Stomach (tissue), 9 donors: ENCODE results near the gene CCM2L. TPM values are rescaled to one million over a fixed set of nuclear protein-coding genes. Genes with fewer than 3 reads are reported as not detected.

Experiments used
- DNase-seq, 2 donors: peaks; one replicate each; pipeline versions ENCODE4 v3.0.0 to v3.0.0-alpha.2; 2013 to 2019
- H3K27ac ChIP-seq, 5 donors: fragments of 200-600 bp in 4 of 5; sonication (generic) in 4 of 5; one replicate each; pipeline ENCODE4 v1.5.1; 2013 to 2019; ENCODE audit warnings: mild to moderate bottlenecking in 1 of 5, moderate library complexity in 1 of 5
- H3K27me3 ChIP-seq, 3 donors: fragments of 200-600 bp; sonication (generic); one replicate each; pipeline ENCODE4 v1.5.1; 2017 to 2019; ENCODE audit warnings: mixed run types in 1 of 3
- H3K36me3 ChIP-seq, 4 donors: fragments of 200-600 bp; sonication (generic); 1 replicate in 3 of 4; 2 replicates in 1 of 4; pipeline ENCODE4 v1.5.1; 2016 to 2019
- H3K4me1 ChIP-seq, 4 donors: fragments of 200-600 bp; sonication (generic); one replicate each; pipeline ENCODE4 v1.5.1; 2016 to 2019
- H3K4me3 ChIP-seq, 4 donors: fragments of 200-600 bp; sonication (generic) in 3 of 4; one replicate each; pipeline ENCODE4 v1.5.1; 2016 to 2019; ENCODE audit warnings: mild to moderate bottlenecking in 1 of 4
- H3K9me3 ChIP-seq, 4 donors: fragments of 200-600 bp; sonication (generic); one replicate each; pipeline ENCODE4 v1.5.1; 2016 to 2019
- CTCF ChIP-seq, 7 experiments: fragments of 450-650 bp in 4 of 7; fragments of 200-600 bp in 3 of 7; sonication (generic) in 3 of 7; IDR thresholded peaks; one replicate each; pipeline ENCODE4 v1.5.1; 2016 to 2019; ENCODE audit warnings: antibody characterized with exemption in 7 of 7, control low read depth in 2 of 7, mild to moderate bottlenecking in 1 of 7
- EP300 ChIP-seq: sonication (generic); formaldehyde crosslinking; IDR thresholded peaks from one replicate; pipeline ENCODE4 v1.6.1; 2017; ENCODE audit warnings: antibody characterized with exemption
- POLR2A ChIP-seq, 4 donors: fragments of 450-650 bp; IDR thresholded peaks; one replicate each; pipeline ENCODE4 v1.6.1; 2016; ENCODE audit warnings: antibody characterized with exemption in 4 of 4, control low read depth in 2 of 4, mild to moderate bottlenecking in 1 of 4, moderate library complexity in 1 of 4
- POLR2AphosphoS5 ChIP-seq, 3 donors: sonication (generic); formaldehyde crosslinking; IDR thresholded peaks; one replicate each; pipeline ENCODE4 v1.6.1; 2016; ENCODE audit warnings: antibody characterized with exemption in 3 of 3
- WGBS, 5 donors: extraction: QIAGEN DNeasy Blood & Tissue Kit in 3 of 5; methylation state at CpG; one replicate each; pipeline versions ENCODE4 v1.1.5 to v1.1.7; 2013 to 2018; 5-methylcytosine and 5-hydroxymethylcytosine counted together
- intact Hi-C: fragments of 100-400 bp; cut with DNase I; formaldehyde crosslinking; loops from one replicate; pipeline ENCODE4 v1.15.1; 2023; ENCODE audit warnings: low total_unique reads
- polyA plus RNA-seq, 3 donors: library from polyadenylated mRNA; stranded (reverse); fragments of 200-250 nt; gene quantifications; one replicate each; pipeline ENCODE4 v1.2.3, GENCODE V29; 2013
- total RNA-seq, 5 donors: library from RNA; depleted of rRNA; stranded (reverse); fragments of >200 nt; gene quantifications; one replicate each; pipeline versions ENCODE4 v1.1.0 to v1.2.3, GENCODE V29; 2014 to 2016
- donor health status: healthy with polysubstance abuse.
- donor health status: Bipolar disorder and iron deficiency.
- donor health status: healthy.

Gene CCM2L
- total and polyA plus RNA-seq, 8 donors: 0.45 to 4.4 (median 2.1) TPM; not detected in 2

- intact Hi-C loops: no loop called here
- Histone ChIP-seq H3K9me3 (no peaks in the 10 kb centered on the region), H3K4me3 (no peak overlapping the region), H3K27me3 (peaks cover 0 to 42% (median 11%) of the 10 kb centered on the region in 3 donors), H3K36me3 (no peaks in the 10 kb centered on the region), H3K4me1 (no peaks in the 10 kb centered on the region), H3K27ac (no peak overlapping the region)
- TF ChIP-seq CTCF (IDR thresholded peaks at IDR 0.05) (no peak), POLR2A (IDR thresholded peaks at IDR 0.05) (no peak), EP300 (no peak), POLR2AphosphoS5 (IDR thresholded peaks at IDR 0.05) (no peak)
- WGBS, 5 donors: 24 to 31% (median 30%) methylated on average over 9 to 10 of the region's 10 CpGs
- no peak for DNase-seq
Observed at GRCh38 chr20:31974951-31975487, 35.2 kb upstream of the CCM2L start.

DNA sequence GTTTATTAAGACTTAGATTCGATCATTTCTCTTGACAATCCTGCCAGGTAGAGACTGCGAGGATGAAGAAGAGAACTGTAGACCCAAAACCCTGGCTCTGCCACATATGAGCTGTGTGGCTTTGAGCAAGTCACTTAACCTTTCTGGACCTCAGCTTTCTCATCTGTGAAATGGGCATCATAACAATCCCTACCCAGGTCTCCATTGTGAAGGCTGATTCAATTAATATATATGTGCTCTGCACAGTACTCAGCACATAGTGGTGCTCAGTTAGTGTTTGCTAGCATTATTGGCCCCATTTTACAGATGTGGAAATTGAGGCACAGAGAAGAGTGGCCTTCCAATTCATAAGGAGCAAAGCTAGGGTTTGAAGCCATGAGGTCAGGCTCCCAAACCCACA lies 34.4 kb upstream of the CCM2L start:
- intact Hi-C loops: no loop called here
- WGBS, 5 donors: 81 to 93% (median 87%) methylated on average over 2 of the region's 2 CpGs
- DNase-seq: no peak
- no peaks in the 10 kb centered on the region for H3K4me1 ChIP-seq
- no peak for TF ChIP-seq POLR2AphosphoS5 (IDR thresholded peaks at IDR 0.05)
- no peak for TF ChIP-seq POLR2A (IDR thresholded peaks at IDR 0.05)
- no peak for TF ChIP-seq CTCF (IDR thresholded peaks at IDR 0.05)
- TF ChIP-seq EP300: no peak
- no peaks in the 10 kb centered on the region for H3K36me3 ChIP-seq
- H3K9me3 ChIP-seq: no peaks in the 10 kb centered on the region
- H3K4me3 ChIP-seq: no peak overlapping the region
- no peak overlapping the region for H3K27ac ChIP-seq
- H3K27me3 ChIP-seq: peaks cover 0 to 42% (median 11%) of the 10 kb centered on the region in 3 donors

GRCh38 chr20:31977080-31977479 lies 33.2 kb upstream of the CCM2L start:
- Histone ChIP-seq H3K36me3 (no peaks in the 10 kb centered on the region), H3K27ac (no peak overlapping the region), H3K27me3 (peaks cover 0 to 42% (median 11%) of the 10 kb centered on the region in 3 donors), H3K4me1 (no peaks in the 10 kb centered on the region), H3K9me3 (no peaks in the 10 kb centered on the region), H3K4me3 (no peak overlapping the region)
- intact Hi-C loops: no loop called here
- DNase-seq: no peak
- TF ChIP-seq EP300: no peak
- no peak for TF ChIP-seq POLR2AphosphoS5 (IDR thresholded peaks at IDR 0.05)
- TF ChIP-seq POLR2A (IDR thresholded peaks at IDR 0.05): no peak
- TF ChIP-seq CTCF (IDR thresholded peaks at IDR 0.05): no peak
- WGBS, 5 donors: 75 to 85% (median 82%) methylated on average over 4 of the region's 4 CpGs

- no peak overlapping the region for H3K27ac ChIP-seq
- H3K36me3 ChIP-seq: no peaks in the 10 kb centered on the region
- DNase-seq: no peak
- H3K4me1 ChIP-seq: no peaks in the 10 kb centered on the region
- no peaks in the 10 kb centered on the region for H3K9me3 ChIP-seq
- intact Hi-C loops: no loop called here
- TF ChIP-seq EP300: no peak
- TF ChIP-seq POLR2A (IDR thresholded peaks at IDR 0.05): no peak
- TF ChIP-seq CTCF (IDR thresholded peaks at IDR 0.05): no peak
- no peak overlapping the region for H3K4me3 ChIP-seq
- 61 to 63% (median 62%) methylated on average over 6 of the region's 6 CpGs for whole genome bisulfite sequencing, 5 donors
- peaks cover 0 to 31% (median 7%) of the 10 kb centered on the region in 3 donors for H3K27me3 ChIP-seq
Observed at GRCh38 chr20:31979713-31980426, 30.4 kb upstream of the CCM2L start.
